Cardiac fibroblast (primary cell): ENCODE measurements around the gene ZP1.
"Not testable (repeated sequence)": the region's sequence is repeated elsewhere in the genome, so short reads cannot be mapped to it uniquely, and the experiment has no call there.

Experiments used
- DNase-seq, 2 donors: peaks; one replicate each; pipeline versions ENCODE4 v3.0.0 to v3.0.0-alpha.2; 2010; ENCODE audit warnings: low read depth in 2 of 2
- H3K4me3 ChIP-seq, 2 donors: replicated peaks in 1 of 2; 1 replicate in 1 of 2; 2 replicates in 1 of 2; pipeline ENCODE4 v1.5.1; 2011; ENCODE audit warnings: low read depth in 2 of 2, low read length in 2 of 2, mild to moderate bottlenecking in 2 of 2, moderate library complexity in 1 of 2
- TF ChIP-seq, protein P1 (sequence below): IDR thresholded peaks from one replicate; pipeline ENCODE4 v1.5.1; 2011; ENCODE audit warnings: low read depth, mild to moderate bottlenecking, low read length, inconsistent platforms

The ZP1 gene, protein sequence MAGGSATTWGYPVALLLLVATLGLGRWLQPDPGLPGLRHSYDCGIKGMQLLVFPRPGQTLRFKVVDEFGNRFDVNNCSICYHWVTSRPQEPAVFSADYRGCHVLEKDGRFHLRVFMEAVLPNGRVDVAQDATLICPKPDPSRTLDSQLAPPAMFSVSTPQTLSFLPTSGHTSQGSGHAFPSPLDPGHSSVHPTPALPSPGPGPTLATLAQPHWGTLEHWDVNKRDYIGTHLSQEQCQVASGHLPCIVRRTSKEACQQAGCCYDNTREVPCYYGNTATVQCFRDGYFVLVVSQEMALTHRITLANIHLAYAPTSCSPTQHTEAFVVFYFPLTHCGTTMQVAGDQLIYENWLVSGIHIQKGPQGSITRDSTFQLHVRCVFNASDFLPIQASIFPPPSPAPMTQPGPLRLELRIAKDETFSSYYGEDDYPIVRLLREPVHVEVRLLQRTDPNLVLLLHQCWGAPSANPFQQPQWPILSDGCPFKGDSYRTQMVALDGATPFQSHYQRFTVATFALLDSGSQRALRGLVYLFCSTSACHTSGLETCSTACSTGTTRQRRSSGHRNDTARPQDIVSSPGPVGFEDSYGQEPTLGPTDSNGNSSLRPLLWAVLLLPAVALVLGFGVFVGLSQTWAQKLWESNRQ

DNA sequence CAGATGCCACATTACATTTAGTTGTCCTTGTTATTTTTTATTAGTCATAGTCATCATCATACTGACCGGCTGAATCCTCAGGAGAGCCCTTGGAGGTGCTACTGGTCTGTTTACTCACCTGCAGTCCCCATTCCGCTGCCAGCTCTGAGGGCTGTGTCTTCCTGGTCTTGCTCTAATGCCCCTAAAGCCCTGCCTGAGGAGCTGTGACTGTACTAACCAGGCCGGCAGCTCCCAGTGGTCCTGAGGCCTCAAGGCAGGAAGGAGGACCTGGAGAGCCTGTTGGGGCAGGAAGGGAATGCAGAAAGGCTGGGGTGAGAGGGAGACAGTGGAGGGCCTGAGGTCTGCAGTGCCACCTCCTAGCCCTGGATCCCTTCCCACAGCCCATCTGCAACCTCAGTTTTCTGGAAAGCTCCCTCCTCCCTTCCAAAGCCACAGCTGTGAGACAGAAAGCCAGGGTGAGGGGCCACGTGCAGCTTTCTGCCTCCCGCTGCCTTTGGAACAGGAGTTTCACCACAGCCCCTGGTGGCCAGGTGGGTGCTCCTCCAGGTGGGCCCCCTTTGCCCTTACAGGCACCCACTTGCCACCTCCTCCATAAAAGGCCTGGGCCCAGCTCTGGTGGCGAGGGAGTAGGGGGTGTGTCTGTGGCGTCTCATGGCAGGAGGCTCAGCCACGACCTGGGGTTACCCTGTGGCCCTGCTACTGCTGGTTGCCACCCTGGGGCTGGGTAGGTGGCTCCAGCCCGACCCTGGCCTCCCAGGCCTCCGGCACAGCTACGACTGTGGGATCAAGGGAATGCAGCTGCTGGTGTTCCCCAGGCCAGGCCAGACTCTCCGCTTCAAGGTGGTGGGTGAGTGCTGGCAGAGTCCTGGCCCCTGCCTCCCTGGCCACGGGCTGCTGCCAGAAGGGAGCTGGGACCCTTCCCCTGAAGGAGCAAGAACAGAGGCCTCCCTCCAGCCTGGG, at the start of gene ZP1:
Gene ZP1, plus strand, starts transcription at position 632 of the 960 bp plus-strand sequence. Its CDS starts 20 bp downstream, at position 652.
- H3K4me3 ChIP-seq: no peak within 1 kb of the TSS
- TF ChIP-seq, protein P1, sequence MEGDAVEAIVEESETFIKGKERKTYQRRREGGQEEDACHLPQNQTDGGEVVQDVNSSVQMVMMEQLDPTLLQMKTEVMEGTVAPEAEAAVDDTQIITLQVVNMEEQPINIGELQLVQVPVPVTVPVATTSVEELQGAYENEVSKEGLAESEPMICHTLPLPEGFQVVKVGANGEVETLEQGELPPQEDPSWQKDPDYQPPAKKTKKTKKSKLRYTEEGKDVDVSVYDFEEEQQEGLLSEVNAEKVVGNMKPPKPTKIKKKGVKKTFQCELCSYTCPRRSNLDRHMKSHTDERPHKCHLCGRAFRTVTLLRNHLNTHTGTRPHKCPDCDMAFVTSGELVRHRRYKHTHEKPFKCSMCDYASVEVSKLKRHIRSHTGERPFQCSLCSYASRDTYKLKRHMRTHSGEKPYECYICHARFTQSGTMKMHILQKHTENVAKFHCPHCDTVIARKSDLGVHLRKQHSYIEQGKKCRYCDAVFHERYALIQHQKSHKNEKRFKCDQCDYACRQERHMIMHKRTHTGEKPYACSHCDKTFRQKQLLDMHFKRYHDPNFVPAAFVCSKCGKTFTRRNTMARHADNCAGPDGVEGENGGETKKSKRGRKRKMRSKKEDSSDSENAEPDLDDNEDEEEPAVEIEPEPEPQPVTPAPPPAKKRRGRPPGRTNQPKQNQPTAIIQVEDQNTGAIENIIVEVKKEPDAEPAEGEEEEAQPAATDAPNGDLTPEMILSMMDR: no peak
- DNase-seq: peak in 1 of 2 donors; percentile 49

DNA sequence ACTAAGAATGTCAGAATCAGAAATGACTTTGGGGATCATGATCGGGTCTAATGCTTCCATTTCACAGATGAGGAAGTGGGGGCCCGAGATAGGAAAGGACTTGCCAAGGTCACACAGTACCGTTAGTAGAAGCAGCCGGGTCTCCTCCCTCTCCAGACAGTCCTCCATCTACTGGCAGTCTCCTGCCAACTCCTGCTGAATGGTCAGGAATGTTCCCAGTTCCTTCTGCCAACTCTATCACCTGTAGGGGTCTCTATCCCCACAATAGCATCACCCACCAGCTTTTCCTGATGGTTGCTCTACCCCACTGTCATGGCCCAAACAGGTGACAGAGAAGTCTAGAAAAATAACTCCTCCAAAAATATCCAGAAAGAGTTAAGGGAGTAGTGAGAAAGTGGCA, 49.3 kb upstream of the ZP1 start:
- TF ChIP-seq, protein P1: no peak
- no peak overlapping the region for H3K4me3 ChIP-seq
- no peak for DNase-seq

DNA sequence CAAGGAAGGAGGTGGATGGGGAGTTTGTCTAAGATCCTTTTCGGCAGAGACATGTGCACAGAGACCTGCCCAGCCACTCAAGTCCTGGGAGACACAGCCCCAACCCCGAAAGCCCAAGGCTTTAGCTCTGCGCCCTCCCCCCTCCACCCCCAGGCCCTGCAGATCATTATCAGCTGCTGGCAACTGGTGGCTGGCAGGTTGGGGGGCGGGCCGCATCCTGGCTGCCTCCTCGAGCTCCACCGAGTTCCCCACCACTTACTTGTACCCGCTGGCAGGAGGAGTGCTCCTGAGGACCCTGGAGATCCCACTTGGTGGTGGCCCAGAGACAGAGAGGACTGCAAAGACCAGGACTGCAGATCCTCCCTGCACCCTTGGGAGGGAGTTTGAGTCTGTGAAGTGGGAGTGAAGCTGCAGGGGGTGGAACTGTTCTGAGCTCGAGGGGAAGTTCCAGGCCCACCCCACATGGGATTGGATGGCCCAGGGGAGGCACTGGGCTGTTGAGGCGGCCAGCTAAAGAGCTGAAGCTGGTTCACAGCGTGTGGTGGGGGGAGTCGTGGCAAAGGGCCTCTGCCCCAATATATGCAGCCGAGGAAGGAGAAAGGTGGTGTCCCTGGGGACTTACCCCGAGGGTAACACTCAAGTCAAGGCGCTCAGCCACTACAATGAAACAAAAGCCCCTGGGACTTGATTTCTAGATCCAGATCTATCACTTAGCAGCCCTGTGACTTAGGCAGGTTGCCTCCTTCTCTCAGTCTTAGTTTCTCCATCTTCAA, 45.3 kb upstream of the ZP1 start:
- TF ChIP-seq, protein P1: no peak
- no peak for DNase-seq
- no peak overlapping the region for H3K4me3 ChIP-seq

DNA sequence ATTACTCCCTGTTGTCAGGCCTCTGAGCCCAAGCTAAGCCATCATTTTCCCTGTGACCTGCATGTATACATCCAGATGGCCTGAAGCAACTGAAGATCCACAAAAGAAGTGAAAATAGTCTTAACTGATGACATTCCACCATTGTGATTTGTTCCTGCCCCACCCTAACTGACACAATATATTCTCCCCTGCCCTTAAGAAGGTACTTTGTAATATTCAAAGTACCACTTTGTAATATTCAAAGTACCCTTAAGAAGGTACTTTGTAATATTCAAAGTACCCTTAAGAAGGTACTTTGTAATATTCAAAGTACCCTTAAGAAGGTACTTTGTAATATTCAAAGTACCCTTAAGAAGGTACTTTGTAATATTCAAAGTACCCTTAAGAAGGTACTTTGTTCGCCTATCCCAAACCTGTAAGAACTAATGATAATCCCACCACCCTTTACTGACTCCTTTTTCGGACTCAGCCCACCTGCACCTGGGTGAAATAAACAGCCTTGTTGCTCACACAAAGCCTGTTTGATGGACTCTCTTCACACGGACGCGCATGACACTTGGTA, 43.5 kb upstream of the ZP1 start:
- not testable (repeated sequence) for DNase-seq, H3K4me3 ChIP-seq

- TF ChIP-seq, protein P1: no peak
- no peak for DNase-seq
These were observed 42.2 kb upstream of the ZP1 start for GRCh38 chr11:60825118-60825517.

GRCh38 chr11:60825790-60826189, 41.6 kb upstream of the ZP1 start:
- DNase-seq: no peak
- TF ChIP-seq, protein P1: no peak
- H3K4me3 ChIP-seq: no peak overlapping the region

More at GRCh38 chr11:60825118-60825517, 42.2 kb upstream of the ZP1 start:
- H3K4me3 ChIP-seq: no peak overlapping the region
